Esophagus mucosa (tissue), 1 donor: Measurements from ENCODE around the gene COPG1. TPM values are rescaled to one million over a fixed set of nuclear protein-coding genes. Genes with fewer than 3 reads are reported as not detected.
A peak's percentile ranks its signal among the peaks of the same experiment; 100 is the strongest.

Experiments used
- ATAC-seq: fragments of 200-7000 bp; cut with Tn5 transposase; one replicate; pipeline ENCODE4 v1.9.1; 2020
- total RNA-seq: library from RNA; stranded (reverse); gene quantifications from one replicate; pipeline ENCODE4 v1.2.4, GENCODE V29; 2023
- donor health status: DM: yes; HTN: yes; CAD: no.

Gene COPG1
- total RNA-seq, 1 donor from 2014 or later = 87.8 TPM

DNA sequence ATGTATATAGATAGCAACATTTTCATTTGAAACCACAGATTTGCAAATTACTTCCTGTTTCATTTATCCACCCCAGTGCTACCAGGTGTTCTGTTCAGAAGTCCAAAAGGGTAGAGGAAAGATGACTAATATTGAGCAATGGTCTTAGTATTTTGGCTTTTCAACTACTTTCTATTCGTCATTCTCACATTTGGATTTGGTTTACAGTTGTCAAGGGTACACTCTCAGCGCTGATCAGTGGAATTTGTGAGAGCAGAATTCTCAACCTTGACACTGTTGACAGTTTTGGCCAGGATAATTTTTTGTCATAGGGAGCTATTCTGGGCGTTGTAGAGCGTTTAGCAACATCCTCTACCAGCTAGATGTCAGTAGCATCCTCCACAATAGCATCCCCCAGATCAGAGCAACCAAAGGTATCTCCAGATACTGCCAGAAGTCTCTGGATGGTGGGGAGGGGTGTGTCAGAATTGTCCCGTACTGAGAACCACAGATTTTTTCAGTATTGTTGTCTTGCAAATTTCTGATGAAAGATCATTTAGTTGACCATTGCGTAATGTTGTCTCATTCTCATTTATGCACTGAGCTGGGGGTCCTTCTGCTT, 33.4 kb downstream of the COPG1 start:
- ATAC-seq = no peak

- no peak for ATAC-seq
Observed at GRCh38 chr3:129286081-129286480, 36.7 kb downstream of the COPG1 start.

GRCh38 chr3:129288446-129288845, 39.0 kb downstream of the COPG1 start:
- ATAC-seq = no peak

GRCh38 chr3:129289201-129289921, 40.0 kb downstream of the COPG1 start:
- peak; percentile 98 for ATAC-seq

GRCh38 chr3:129291236-129291886, 42.0 kb downstream of the COPG1 start:
- peak; percentile 55 for ATAC-seq

DNA sequence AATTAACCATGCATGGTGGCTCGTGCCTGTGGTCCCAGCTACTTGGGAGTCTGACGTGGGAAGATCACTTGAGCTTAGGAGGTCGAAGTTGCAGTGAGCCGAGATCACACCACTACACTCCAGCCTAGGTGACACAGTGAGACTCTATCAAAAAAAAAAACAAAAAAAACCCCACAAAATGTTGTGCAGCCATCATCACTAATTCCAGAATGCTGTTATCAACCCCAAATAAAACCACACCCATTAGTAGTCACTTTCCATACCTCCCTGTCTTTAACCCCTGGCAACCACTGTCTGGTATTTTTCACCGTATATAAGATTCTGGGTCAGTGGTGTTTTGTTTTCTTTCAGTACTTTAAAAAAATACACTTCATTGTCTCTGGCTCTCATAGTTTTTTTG, 45.9 kb downstream of the COPG1 start:
- no peak for ATAC-seq

- no peak for ATAC-seq
Observed at GRCh38 chr3:129304146-129304961, 54.9 kb downstream of the COPG1 start.

- no peak for ATAC-seq
Observed at GRCh38 chr3:129304962-129305222, 55.5 kb downstream of the COPG1 start.

DNA sequence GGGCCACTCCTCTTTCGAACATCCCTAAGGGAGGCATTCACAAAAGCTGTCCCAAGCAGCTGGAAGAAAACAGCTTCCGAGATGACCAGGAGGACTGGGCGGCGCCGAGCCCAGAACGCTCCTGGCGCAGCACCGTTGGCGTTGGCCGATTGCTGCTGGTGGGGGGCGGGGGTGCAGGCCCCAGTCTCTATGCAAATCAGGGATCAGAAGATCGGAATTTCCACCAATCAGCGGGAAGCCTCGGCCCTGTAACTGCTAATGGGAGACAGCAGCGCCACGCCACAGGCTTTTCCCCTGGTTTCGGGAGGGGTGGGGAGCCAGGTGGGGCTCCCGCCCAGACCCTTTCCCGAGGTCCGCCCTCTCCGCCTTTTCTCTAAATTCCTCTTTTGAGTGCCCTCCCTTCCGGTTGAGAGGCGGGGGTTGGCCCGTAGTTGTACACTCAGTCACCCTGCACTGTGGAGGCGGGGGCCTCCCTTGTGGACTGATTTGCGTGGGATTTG, 56.2 kb downstream of the COPG1 start:
- peak; percentile 70 for ATAC-seq

- ATAC-seq = no peak
Observed at GRCh38 chr3:129308636-129309035, 59.2 kb downstream of the COPG1 start.

- ATAC-seq = peak; percentile 72
Observed at GRCh38 chr3:129310111-129311011, 61.0 kb downstream of the COPG1 start.

- no peak for ATAC-seq
Observed at GRCh38 chr3:129311054-129311902, 61.9 kb downstream of the COPG1 start.

DNA sequence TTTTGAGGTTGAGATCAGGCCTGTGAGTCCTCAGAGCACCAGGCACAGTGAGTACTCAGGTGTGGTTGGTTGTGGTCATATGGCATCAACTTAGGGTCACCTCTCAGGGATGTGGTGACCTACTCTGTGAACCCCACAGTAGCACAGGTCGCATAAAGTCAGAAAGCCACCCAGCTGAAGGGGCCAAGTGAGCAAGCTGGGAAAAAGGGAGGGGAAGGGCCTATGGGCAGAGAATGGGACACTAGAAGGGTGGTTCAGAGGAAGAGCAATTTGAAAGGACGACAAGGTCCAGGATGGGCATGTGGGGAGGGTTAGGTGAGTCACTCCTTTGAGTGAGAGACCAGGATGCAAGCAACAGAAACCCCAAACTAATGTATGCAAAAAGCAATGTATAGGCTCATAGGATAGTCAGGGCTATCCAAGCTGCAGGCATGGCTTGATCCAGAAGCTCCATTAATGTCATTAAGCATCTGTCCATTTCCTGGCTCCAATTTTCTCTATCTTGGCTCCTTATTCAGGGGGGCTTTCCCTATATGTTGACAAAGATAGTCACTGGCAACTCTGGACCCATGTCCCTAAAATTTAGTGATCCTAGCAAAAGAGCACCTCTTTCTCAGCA, 62.7 kb downstream of the COPG1 start:
- no peak for ATAC-seq

- ATAC-seq = no peak
Observed at GRCh38 chr3:129312671-129313414, 63.4 kb downstream of the COPG1 start.

GRCh38 chr3:129313415-129313664, 63.9 kb downstream of the COPG1 start:
- no peak for ATAC-seq

DNA sequence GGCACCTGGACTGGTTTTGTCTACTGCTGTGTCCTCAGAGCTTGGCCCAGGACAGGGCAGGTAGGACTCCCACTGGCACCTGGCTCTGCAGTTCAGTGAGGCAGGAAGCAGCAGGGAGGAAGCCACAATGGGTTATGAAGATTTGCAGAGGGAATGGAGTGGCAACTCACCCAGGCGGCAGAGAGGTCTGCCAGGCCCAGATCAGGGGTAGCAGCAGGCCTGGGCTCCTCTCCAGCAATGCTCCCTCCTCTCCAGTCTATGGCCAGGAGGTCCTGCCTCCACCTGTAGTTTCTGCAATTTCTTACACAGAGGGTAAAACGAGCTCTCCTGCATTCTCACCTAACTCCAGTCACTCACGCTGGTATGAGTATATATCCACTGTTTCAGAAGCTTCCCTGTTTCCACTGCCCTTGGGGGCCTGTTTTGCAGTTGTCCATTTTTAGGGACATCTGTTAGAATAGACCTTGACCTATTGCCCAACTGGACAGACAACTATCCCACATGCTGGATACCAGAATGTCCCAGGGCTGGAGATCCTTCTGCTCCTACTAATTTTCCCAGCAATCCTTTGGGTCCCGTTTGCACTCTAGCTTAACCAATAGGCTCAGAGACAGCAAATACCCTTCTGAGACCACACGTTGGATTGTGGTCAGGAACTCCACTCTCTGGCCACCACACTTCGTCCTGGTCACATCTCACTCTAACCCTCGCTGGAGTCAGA, 64.4 kb downstream of the COPG1 start:
- ATAC-seq = no peak

DNA sequence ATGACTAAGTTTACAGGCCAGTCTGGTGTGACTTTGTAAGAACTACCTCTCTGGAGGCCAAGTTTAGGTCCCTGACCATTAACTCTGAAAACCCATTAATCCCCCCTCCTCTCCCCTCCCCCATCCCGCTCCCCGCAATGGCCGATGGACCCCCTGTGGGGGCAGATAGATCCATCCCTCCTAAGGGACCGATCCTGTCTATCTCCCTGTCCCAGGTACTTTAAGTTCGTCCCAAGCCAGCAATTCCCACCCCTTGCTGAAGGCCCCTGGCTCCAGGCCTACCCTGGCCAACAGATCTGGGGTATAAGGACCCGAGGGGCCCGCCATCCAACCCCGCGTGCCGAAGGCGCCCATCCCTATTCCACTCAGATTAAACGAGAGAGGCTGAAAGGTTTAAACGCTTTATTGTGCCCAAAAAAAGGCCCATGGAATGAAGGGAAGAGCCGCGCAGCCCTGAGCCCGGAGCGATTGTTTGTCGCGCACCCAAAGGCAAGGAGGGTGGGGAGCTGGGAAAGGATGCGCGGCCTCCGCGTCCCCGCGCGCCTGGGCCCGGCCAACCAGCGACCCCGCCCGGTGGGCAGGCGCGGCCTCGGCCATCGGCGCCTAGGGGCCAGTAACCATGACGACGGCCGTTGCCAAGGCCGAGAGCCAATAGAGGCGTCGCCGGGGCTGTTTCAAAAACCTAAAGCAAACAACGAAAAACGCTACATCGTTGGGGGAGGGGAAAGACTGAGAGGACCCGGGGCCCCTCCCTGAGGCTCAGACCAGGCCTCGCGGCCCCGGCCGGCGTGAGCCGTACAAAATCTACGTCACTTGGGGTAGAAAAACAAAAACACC, 65.2 kb downstream of the COPG1 start:
- peak; percentile 23 for ATAC-seq

- ATAC-seq = peak; percentile 2
Observed at GRCh38 chr3:129315223-129315997, 66.0 kb downstream of the COPG1 start.
